ENCODE results near the gene MNAT1. TPM values are rescaled to one million over a fixed set of nuclear protein-coding genes. Genes with fewer than 3 reads are reported as not detected.

The MNAT1 gene
- total RNA-seq, 3 donors from 2014 or later (not counting 1 experiment from before 2014, with no cell fraction given), result 33.8 to 45.4 (median 34.0) TPM

GRCh38 chr14:60721326-60722106 is 13.0 kb upstream of the MNAT1 start:
- ATAC-seq (peak; percentile 45 to 60 (median 52)), DNase-seq (peak; percentile 44 to 68)
- Mint-ChIP-seq H3K4me3 (peak overlapping the region; percentile 83), H3K27me3 (ENCODE audit: low read depth in 2 of 2) (peaks cover 51 to 52% of the 10 kb centered on the region in 2 donors), H3K36me3 (no peaks in the 10 kb centered on the region), H3K27ac (no peak overlapping the region), H3K9me3 (no peaks in the 10 kb centered on the region), H3K4me1 (peaks cover 5 to 28% of the 10 kb centered on the region in 2 donors)
- no peak for TF ChIP-seq CTCF (IDR thresholded peaks at IDR 0.05)
- Histone ChIP-seq H3K4me1 (ENCODE audit: control insufficient read depth, insufficient read depth, low read length) (peaks cover 33% of the 10 kb centered on the region), H3K27me3 (ENCODE audit: control insufficient read depth, insufficient read depth, low read length) (peaks cover 50% of the 10 kb centered on the region), H3K9me3 (ENCODE audit: control insufficient read depth, insufficient read depth, low read length) (no peaks in the 10 kb centered on the region), H3K36me3 (ENCODE audit: control insufficient read depth, insufficient read depth, low read length) (no peaks in the 10 kb centered on the region), H3K27ac (ENCODE audit: low read length) (no peak overlapping the region), H3K4me3 (ENCODE audit: low read length) (peak overlapping the region; percentile 15)
- WGBS (ENCODE audit: insufficient coverage), result 3% methylated on average over 70 of the region's 70 CpGs
- intact Hi-C loops (cut with micrococcal nuclease), result no loop called here

DNA sequence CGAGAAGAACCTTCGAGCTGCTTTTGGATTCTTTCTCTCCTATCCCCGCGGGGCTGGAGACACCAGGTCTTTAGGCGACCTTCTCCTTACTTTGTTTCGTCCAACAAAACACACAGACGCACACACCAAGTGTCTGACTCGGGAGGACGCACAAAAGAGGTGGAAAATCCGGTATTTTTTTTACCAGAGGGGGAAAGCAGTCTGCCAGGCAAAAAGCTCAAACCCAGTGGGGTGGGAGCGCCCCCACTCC is 12.5 kb upstream of the MNAT1 start:
- no peak for ATAC-seq
- Mint-ChIP-seq H3K36me3 (no peaks in the 10 kb centered on the region), H3K27ac (no peak overlapping the region), H3K4me1 (peaks cover 5 to 28% of the 10 kb centered on the region in 2 donors), H3K27me3 (ENCODE audit: low read depth in 2 of 2) (peaks cover 56 to 57% of the 10 kb centered on the region in 2 donors), H3K9me3 (no peaks in the 10 kb centered on the region), H3K4me3 (peak overlapping the region; percentile 83)
- Histone ChIP-seq H3K9me3 (ENCODE audit: control insufficient read depth, insufficient read depth, low read length) (no peaks in the 10 kb centered on the region), H3K4me3 (ENCODE audit: low read length) (peak overlapping the region; percentile 15), H3K27me3 (ENCODE audit: control insufficient read depth, insufficient read depth, low read length) (peaks cover 53% of the 10 kb centered on the region), H3K36me3 (ENCODE audit: control insufficient read depth, insufficient read depth, low read length) (no peaks in the 10 kb centered on the region), H3K27ac (ENCODE audit: low read length) (no peak overlapping the region), H3K4me1 (ENCODE audit: control insufficient read depth, insufficient read depth, low read length) (peaks cover 33% of the 10 kb centered on the region)
- DNase-seq, result peak in 1 of 2 donors; percentile 13
- TF ChIP-seq CTCF (IDR thresholded peaks at IDR 0.05), result no peak
- intact Hi-C loops (cut with micrococcal nuclease), result no loop called here
- 4% methylated on average over 11 of the region's 11 CpGs for WGBS (ENCODE audit: insufficient coverage)

DNA sequence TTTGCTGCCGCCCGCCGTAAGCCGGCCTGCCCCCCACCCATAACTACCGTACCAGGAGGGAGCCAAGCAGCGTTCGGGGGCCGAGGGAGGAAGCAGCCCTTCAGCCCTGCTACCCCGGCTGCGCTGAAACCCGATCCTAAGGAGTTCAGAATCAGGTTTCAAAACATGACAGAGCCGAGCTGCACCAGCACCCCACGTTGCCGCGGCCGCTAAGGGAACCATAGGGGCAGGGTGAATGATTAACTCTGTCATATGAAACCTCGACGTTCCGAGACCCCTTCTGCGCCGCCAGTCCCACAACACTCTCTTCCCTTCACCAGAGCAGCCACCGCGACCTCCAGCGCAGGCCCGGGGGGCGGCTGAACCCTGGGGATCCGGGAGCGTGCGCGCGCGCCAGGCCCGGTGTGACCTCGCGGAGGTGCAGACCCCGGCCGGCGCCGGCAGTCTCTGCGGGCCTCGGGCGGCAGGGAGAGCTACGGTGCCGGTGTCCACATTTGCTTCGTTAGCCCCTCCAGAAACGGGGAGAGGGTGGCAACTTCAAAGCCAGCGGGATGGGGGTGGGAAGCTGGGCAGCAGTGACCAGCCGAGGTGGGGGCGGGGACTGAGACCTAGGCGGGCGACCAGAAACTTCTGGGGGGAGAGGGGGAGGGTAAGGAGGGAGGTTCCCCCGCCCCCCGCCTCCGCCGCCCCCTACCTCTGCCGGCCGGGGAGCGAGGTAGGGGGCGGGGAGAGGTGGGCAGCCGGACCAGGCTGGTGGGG is 12.0 kb upstream of the MNAT1 start:
- peaks cover 61 to 62% of the 10 kb centered on the region in 2 donors for H3K27me3 Mint-ChIP-seq (ENCODE audit: low read depth in 2 of 2)
- no peak overlapping the region for H3K27ac ChIP-seq (ENCODE audit: low read length)
- no peaks in the 10 kb centered on the region for H3K36me3 Mint-ChIP-seq
- no peaks in the 10 kb centered on the region for H3K9me3 ChIP-seq (ENCODE audit: control insufficient read depth, insufficient read depth, low read length)
- H3K4me3 Mint-ChIP-seq, result peak overlapping the region; percentile 83
- intact Hi-C loops (cut with micrococcal nuclease), result no loop called here
- H3K4me3 ChIP-seq (ENCODE audit: low read length), result peak overlapping the region; percentile 56
- H3K27ac Mint-ChIP-seq, result no peak overlapping the region
- peaks cover 58% of the 10 kb centered on the region for H3K27me3 ChIP-seq (ENCODE audit: control insufficient read depth, insufficient read depth, low read length)
- DNase-seq (peak in 1 of 2 donors; percentile 43), ATAC-seq (peak in 2 of 3 donors; percentile 13 to 22)
- no peaks in the 10 kb centered on the region for H3K9me3 Mint-ChIP-seq
- peaks cover 5 to 28% of the 10 kb centered on the region in 2 donors for H3K4me1 Mint-ChIP-seq
- no peaks in the 10 kb centered on the region for H3K36me3 ChIP-seq (ENCODE audit: control insufficient read depth, insufficient read depth, low read length)
- H3K4me1 ChIP-seq (ENCODE audit: control insufficient read depth, insufficient read depth, low read length), result peaks cover 33% of the 10 kb centered on the region
- TF ChIP-seq CTCF (IDR thresholded peaks at IDR 0.05), result no peak
- WGBS (ENCODE audit: insufficient coverage), result 1% methylated on average over 59 of the region's 60 CpGs

Measured in natural killer cell (primary cell).